DND-41 (cell line): ENCODE results near the gene DIS3L2.

ENCODE experiments used
- ATAC-seq: fragments of 200-7000 bp; cut with Tn5 transposase; 3 replicates; pipeline ENCODE4 v1.9.1; 2021; ENCODE audit warnings: low read depth; ENCODE audit not compliant: insufficient read depth
- DNase-seq: peaks from one replicate; pipeline ENCODE4 v3.0.0-alpha.2; 2020
- H2AFZ ChIP-seq: 2 replicates; pipeline ENCODE4 v1.6.0; 2012; ENCODE audit warnings: low read depth, low read length
- H3K27ac ChIP-seq: 2 replicates; pipeline ENCODE4 v1.5.1; 2012; ENCODE audit warnings: low read length, inconsistent platforms
- H3K27me3 ChIP-seq: fragments of 200-600 bp; sonication (generic); 2 replicates; pipeline ENCODE4 v1.6.0; 2012; ENCODE audit warnings: low read length, mild to moderate bottlenecking, inconsistent platforms; ENCODE audit not compliant: insufficient read depth, poor library complexity
- H3K36me3 ChIP-seq: 2 replicates; pipeline ENCODE4 v1.5.1; 2012; ENCODE audit warnings: low read length, inconsistent platforms; ENCODE audit not compliant: insufficient read depth
- H3K4me1 ChIP-seq: 2 replicates; pipeline ENCODE4 v1.5.1; 2012; ENCODE audit warnings: mild to moderate bottlenecking, low read length; ENCODE audit not compliant: insufficient read depth
- H3K4me2 ChIP-seq: 2 replicates; pipeline ENCODE4 v1.6.0; 2012; ENCODE audit warnings: mild to moderate bottlenecking, moderate library complexity, low read length, inconsistent platforms; ENCODE audit not compliant: insufficient read depth
- H3K4me3 ChIP-seq, 2 experiments: fragments of 200-600 bp in 1 of 2; shearing (Covaris generic) in 1 of 2; 2 replicates each; pipeline ENCODE4 v1.5.1; 2012 to 2016; ENCODE audit warnings: inconsistent platforms in 2 of 2, low read length in 2 of 2, mild to moderate bottlenecking in 2 of 2, low read depth in 1 of 2, moderate library complexity in 1 of 2
- H3K79me2 ChIP-seq: 2 replicates; pipeline ENCODE4 v1.6.0; 2012; ENCODE audit warnings: low read length, inconsistent platforms; ENCODE audit not compliant: insufficient read depth
- H3K9ac ChIP-seq: 2 replicates; pipeline ENCODE4 v1.6.0; 2012; ENCODE audit warnings: low read depth, mild to moderate bottlenecking, inconsistent platforms, low read length, moderate library complexity
- H3K9me3 ChIP-seq: 2 replicates; pipeline ENCODE4 v1.5.1; 2012; ENCODE audit warnings: low read length, moderate library complexity, mild to moderate bottlenecking, inconsistent platforms; ENCODE audit not compliant: insufficient read depth, severe bottlenecking
- H4K20me1 ChIP-seq: 2 replicates; pipeline ENCODE4 v1.6.0; 2012; ENCODE audit warnings: low read length; ENCODE audit not compliant: insufficient read depth
- CTCF ChIP-seq: IDR thresholded peaks from 2 replicates; pipeline ENCODE4 v1.5.1; 2012; ENCODE audit warnings: borderline replicate concordance, low read length, moderate library complexity, mild to moderate bottlenecking; ENCODE audit not compliant: poor library complexity, severe bottlenecking; ENCODE audit errors: extremely low read depth
- EZH2 ChIP-seq: IDR thresholded peaks from 3 replicates; pipeline ENCODE4 v1.6.1; 2012; ENCODE audit warnings: borderline replicate concordance, low read depth, mild to moderate bottlenecking, moderate library complexity, low read length, inconsistent platforms; ENCODE audit not compliant: severe bottlenecking

Gene DIS3L2

GRCh38 chr2:232339121-232340081 is 377.9 kb downstream of the DIS3L2 start:
- no peaks in the 10 kb centered on the region for H3K9me3 ChIP-seq
- no peaks in the 10 kb centered on the region for H3K4me1 ChIP-seq
- no peaks in the 10 kb centered on the region; the same call in none of the 2 replicates for H4K20me1 ChIP-seq
- no peaks in the 10 kb centered on the region for H3K27me3 ChIP-seq
- H3K9ac ChIP-seq = no peak overlapping the region
- no peak overlapping the region for H3K4me2 ChIP-seq
- 0 out of 2 replicates have a peak, but pooled peaks cover 4% of the 10 kb centered on the region for H3K36me3 ChIP-seq
- no peak overlapping the region for H3K27ac ChIP-seq
- ATAC-seq = no peak
- no peaks in the 10 kb centered on the region for H3K79me2 ChIP-seq
- H2AFZ ChIP-seq = no peak overlapping the region
- no peak overlapping the region for H3K4me3 ChIP-seq
- no peak for DNase-seq
- TF ChIP-seq CTCF (peak; percentile 44), EZH2 (no peak)

GRCh38 chr2:232340171-232340935 is 378.8 kb downstream of the DIS3L2 start:
- Histone ChIP-seq H3K4me2 (no peak overlapping the region), H3K4me1 (no peaks in the 10 kb centered on the region), H3K4me3 (no peak overlapping the region), H3K36me3 (0 out of 2 replicates have a peak, but pooled peaks cover 4% of the 10 kb centered on the region), H3K9ac (no peak overlapping the region), H2AFZ (no peak overlapping the region), H3K79me2 (no peaks in the 10 kb centered on the region), H3K27ac (no peak overlapping the region), H3K27me3 (no peaks in the 10 kb centered on the region), H3K9me3 (no peaks in the 10 kb centered on the region), H4K20me1 (no peaks in the 10 kb centered on the region; the same call in none of the 2 replicates)
- no peak for DNase-seq
- TF ChIP-seq EZH2 = no peak
- TF ChIP-seq CTCF = no peak
- ATAC-seq = no peak

- Histone ChIP-seq H3K27me3 (no peaks in the 10 kb centered on the region), H3K4me1 (no peaks in the 10 kb centered on the region), H3K4me3 (no peak overlapping the region), H3K9me3 (no peaks in the 10 kb centered on the region), H4K20me1 (no peaks in the 10 kb centered on the region; the same call in none of the 2 replicates), H3K4me2 (no peak overlapping the region), H3K36me3 (no peaks in the 10 kb centered on the region), H2AFZ (no peak overlapping the region), H3K79me2 (no peaks in the 10 kb centered on the region), H3K27ac (0 out of 2 replicates have a peak overlapping the region, but pooled peaks have one; percentile 4), H3K9ac (no peak overlapping the region)
- DNase-seq (no peak), ATAC-seq (no peak)
- TF ChIP-seq CTCF (no peak), EZH2 (no peak)
Measured at GRCh38 chr2:232341061-232341738, 379.7 kb downstream of the DIS3L2 start.
